SK-N-SH (cell line): Measurements from ENCODE around the gene OTUD1. TPM values are rescaled to one million over a fixed set of nuclear protein-coding genes. Genes with fewer than 3 reads are reported as not detected.

Experiments
- CTCF ChIA-PET: fragments of 300-600, 350-600 bp; formaldehyde crosslinking; extraction: SDS; loops from one replicate; lab custom pipeline; 2021; lab: Yijun Ruan, JAX
- POLR2A ChIA-PET: fragments of 350-600 bp; sonication (Branson Sonifier 250); formaldehyde crosslinking; extraction: SDS; loops from one replicate; lab custom pipeline; 2020; ENCODE audit warnings: antibody characterized with exemption, inconsistent platforms; lab: Yijun Ruan, JAX
- DNase-seq: peaks from one replicate; pipeline ENCODE4 v3.0.0; 2012
- H2AFZ ChIP-seq: fragments of 200-600 bp; sonication (generic); 2 replicates; pipeline ENCODE4 v1.8.1; 2016; ENCODE audit warnings: antibody characterized with exemption, mild to moderate bottlenecking, low read depth
- H3F3A ChIP-seq: fragments of 200-600 bp; sonication (generic); replicated peaks from 2 replicates; pipeline ENCODE3; 2016; ENCODE audit warnings: antibody characterized with exemption, mild to moderate bottlenecking; ENCODE audit not compliant: insufficient read depth
- H3K27ac ChIP-seq, 2 experiments: fragments of 200-500 bp in 1 of 2; fragments of 200-600 bp in 1 of 2; sonication (Bioruptor generic) in 1 of 2; sonication (generic), shearing (Covaris generic) in 1 of 2; 2 replicates each; pipeline versions ENCODE4 v1.5.1 to v1.6.1; 2014 to 2016; ENCODE audit warnings: low read depth in 2 of 2, inconsistent platforms in 1 of 2, low read length in 1 of 2, mild to moderate bottlenecking in 1 of 2, mixed read lengths in 1 of 2
- H3K27me3 ChIP-seq: fragments of 200-600 bp; sonication (generic), shearing (Covaris generic); 2 replicates; pipeline ENCODE4 v1.6.1; 2016; ENCODE audit warnings: mixed run types; ENCODE audit not compliant: insufficient read depth
- H3K36me3 ChIP-seq, 2 experiments: fragments of 200-500 bp in 1 of 2; fragments of 200-600 bp in 1 of 2; sonication (Bioruptor generic) in 1 of 2; sonication (generic) in 1 of 2; replicated peaks in 1 of 2; 2 replicates each; pipeline versions ENCODE3 to v1.5.1; 2014 to 2016; ENCODE audit warnings: low read length in 1 of 2, mild to moderate bottlenecking in 1 of 2; ENCODE audit not compliant: insufficient read depth in 2 of 2, control insufficient read depth in 1 of 2
- H3K4me1 ChIP-seq, 2 experiments: fragments of 200-500 bp in 1 of 2; fragments of 200-600 bp in 1 of 2; sonication (Bioruptor generic) in 1 of 2; sonication (generic), shearing (Covaris generic) in 1 of 2; 2 replicates each; pipeline versions ENCODE4 v1.5.1 to v1.6.1; 2014 to 2016; ENCODE audit warnings: low read depth in 1 of 2, low read length in 1 of 2, mixed run types in 1 of 2; ENCODE audit not compliant: insufficient read depth in 2 of 2, control insufficient read depth in 1 of 2
- H3K4me2 ChIP-seq: fragments of 200-600 bp; sonication (generic), shearing (Covaris generic); 2 replicates; pipeline ENCODE4 v1.6.1; 2017; ENCODE audit warnings: mixed run types
- H3K4me3 ChIP-seq, 2 experiments: fragments of 200-500 bp in 1 of 2; fragments of 200-600 bp in 1 of 2; sonication (Bioruptor generic) in 1 of 2; sonication (generic), shearing (Covaris generic) in 1 of 2; 2 replicates each; pipeline versions ENCODE4 v1.5.1 to v1.8.1; 2014 to 2016; ENCODE audit warnings: low read depth in 2 of 2, inconsistent platforms in 1 of 2, low read length in 1 of 2, mild to moderate bottlenecking in 1 of 2, mixed read lengths in 1 of 2, moderate library complexity in 1 of 2
- H3K79me2 ChIP-seq: fragments of 200-600 bp; sonication (generic); 2 replicates; pipeline ENCODE4 v1.8.1; 2017; ENCODE audit warnings: mild to moderate bottlenecking; ENCODE audit not compliant: insufficient read depth
- H3K9ac ChIP-seq: fragments of 200-600 bp; sonication (generic); 2 replicates; pipeline ENCODE4 v1.6.1; 2017; ENCODE audit warnings: mixed run types
- H3K9me2 ChIP-seq: fragments of 200-600 bp; sonication (generic); 2 replicates; pipeline ENCODE4 v1.6.1; 2017; ENCODE audit warnings: mixed run types
- H3K9me3 ChIP-seq: fragments of 200-600 bp; sonication (generic); 2 replicates; pipeline ENCODE4 v1.6.1; 2017; ENCODE audit warnings: mixed run types, mild to moderate bottlenecking, moderate library complexity
- H4K20me1 ChIP-seq: fragments of 200-600 bp; sonication (generic); 2 replicates; pipeline ENCODE4 v1.6.1; 2017; ENCODE audit warnings: mild to moderate bottlenecking, mixed run types; ENCODE audit not compliant: insufficient read depth
- CHD2 ChIP-seq: fragments of 150-350 bp; IDR thresholded peaks from 2 replicates; pipeline ENCODE4 v1.6.1; 2018; ENCODE audit warnings: low read length; ENCODE audit not compliant: partially characterized antibody
- EZH2phosphoT487 ChIP-seq: fragments of 200-600 bp; sonication (generic); IDR thresholded peaks from 2 replicates; pipeline ENCODE4 v1.6.1; 2017; ENCODE audit warnings: low read depth, mixed run types, mild to moderate bottlenecking, antibody characterized with exemption, moderate library complexity, borderline replicate concordance
- FOXJ3 ChIP-seq: sonication (generic); formaldehyde crosslinking; IDR thresholded peaks from 2 replicates; pipeline ENCODE4 v1.5.1; 2020; ENCODE audit warnings: mild to moderate bottlenecking, missing genetic modification reagents
- GATA2 ChIP-seq: sonication (generic); formaldehyde crosslinking; IDR thresholded peaks from 2 replicates; pipeline ENCODE4 v1.5.0; 2020; ENCODE audit warnings: mild to moderate bottlenecking, missing genetic modification reagents
- JUND ChIP-seq: IDR thresholded peaks from 2 replicates; pipeline ENCODE4 v1.4.0; 2012
- MEF2A ChIP-seq: IDR thresholded peaks from 2 replicates; pipeline ENCODE4 v1.4.0; 2012; ENCODE audit warnings: low read depth, borderline replicate concordance
- MXI1 ChIP-seq: IDR thresholded peaks from 2 replicates; pipeline ENCODE4 v1.6.1; 2012; ENCODE audit warnings: mild to moderate bottlenecking, low read depth, low read length, improper control_type of control experiment
- NFIC ChIP-seq: IDR thresholded peaks from 2 replicates; pipeline ENCODE4 v1.4.0; 2012; ENCODE audit warnings: borderline replicate concordance
- NRF1 ChIP-seq: IDR thresholded peaks from 2 replicates; pipeline ENCODE4 v1.6.1; 2012; ENCODE audit warnings: low read depth, mild to moderate bottlenecking, low read length
- RAD21 ChIP-seq: IDR thresholded peaks from 2 replicates; pipeline ENCODE4 v1.6.1; 2012; ENCODE audit warnings: mild to moderate bottlenecking, low read length
- SMC3 ChIP-seq: IDR thresholded peaks from 2 replicates; pipeline ENCODE4 v1.6.1; 2012; ENCODE audit warnings: low read depth, low read length, improper control_type of control experiment
- TAF1 ChIP-seq: IDR thresholded peaks from 2 replicates; pipeline ENCODE4 v1.6.1; 2012; ENCODE audit warnings: low read depth, mild to moderate bottlenecking, low read length, moderate library complexity, borderline replicate concordance
- TCF12 ChIP-seq: IDR thresholded peaks from 2 replicates; pipeline ENCODE4 v1.4.0; 2012
- YY1 ChIP-seq: IDR thresholded peaks from 2 replicates; pipeline ENCODE4 v1.4.0; 2012; ENCODE audit warnings: low read depth, mild to moderate bottlenecking
- WGBS: methylation state at CpG from one replicate; pipeline ENCODE4 v1.1.6; 2017; ENCODE audit warnings: low lambda C conversion rate; 5-methylcytosine and 5-hydroxymethylcytosine counted together
- polyA plus RNA-seq, 3 experiments: library from polyadenylated mRNA; depleted of rRNA; stranded (reverse); fragments of >200 nt; gene quantifications; 2 replicates each; pipeline ENCODE4 v1.2.3, GENCODE V29; 2012
- TF ChIP-seq, protein P1 (sequence below): IDR thresholded peaks from 2 replicates; pipeline ENCODE4 v1.4.0; 2012; ENCODE audit warnings: low read depth, borderline replicate concordance
- TF ChIP-seq, protein P2 (sequence below): IDR thresholded peaks from 2 replicates; pipeline ENCODE4; 2012
- TF ChIP-seq, protein P3 (sequence below): IDR thresholded peaks from 2 replicates; pipeline ENCODE4 v1.4.0; 2012; ENCODE audit warnings: low read depth

The OTUD1 gene
- polyA plus RNA-seq, 1 of the 3 experiments (the other 2 are of a cell fraction): 8.5 TPM

DNA sequence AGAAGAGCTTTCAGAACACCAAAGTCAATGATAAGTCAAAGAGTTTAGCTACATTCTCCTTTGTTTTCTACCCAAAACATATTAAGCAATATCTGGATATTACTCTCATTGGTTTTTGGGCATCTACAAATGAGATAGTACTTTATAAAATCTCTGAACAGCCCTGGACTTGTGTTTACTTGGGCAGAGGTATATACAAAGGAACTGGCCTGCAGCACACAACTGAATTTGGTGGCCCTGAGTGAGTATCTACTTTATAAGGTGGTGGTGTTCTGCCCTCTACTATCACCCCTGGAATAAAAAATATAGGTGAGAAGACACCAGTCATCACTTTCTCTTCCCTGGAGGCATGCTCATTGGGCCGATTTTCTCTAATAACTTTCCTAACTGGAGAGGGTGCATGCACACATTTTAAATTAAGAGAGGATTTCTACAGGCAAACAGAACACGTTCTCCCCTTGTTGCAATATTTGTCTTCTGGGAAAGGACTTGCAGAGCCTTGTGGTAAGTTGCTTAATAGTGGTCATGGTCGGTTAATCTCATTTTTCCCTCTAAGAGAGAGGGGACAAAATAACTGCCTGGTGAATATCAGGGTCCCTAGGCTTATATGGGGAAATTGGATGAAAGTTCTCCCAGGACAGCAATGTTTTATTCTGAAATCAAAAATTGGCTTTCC, 41.1 kb downstream of the OTUD1 start:
- no peak for DNase-seq
- POLR2A ChIA-PET: no interaction called here
- Histone ChIP-seq H3F3A (no peaks in the 10 kb centered on the region), H3K27ac (no peak overlapping the region), H3K36me3 (no peaks in the 10 kb centered on the region), H3K9ac (no peak overlapping the region), H3K4me1 (no peaks in the 10 kb centered on the region), H3K79me2 (no peaks in the 10 kb centered on the region), H2AFZ (no peak overlapping the region), H3K9me2 (no peaks in the 10 kb centered on the region), H4K20me1 (no peaks in the 10 kb centered on the region), H3K9me3 (no peaks in the 10 kb centered on the region), H3K27me3 (no peaks in the 10 kb centered on the region), H3K4me3 (no peak overlapping the region)
- WGBS: 24% methylated on average over 3 of the region's 3 CpGs
- CTCF ChIA-PET: no interaction called here
- TF ChIP-seq JUND (no peak), MXI1 (no peak), CHD2 (no peak), EZH2phosphoT487 (no peak), TAF1 (no peak)
- TF ChIP-seq, all 33 proteins: peak for 0
- H3K4me2 ChIP-seq: no peak overlapping the region

- Histone ChIP-seq H3K4me3 (no peak overlapping the region), H3K9me3 (no peaks in the 10 kb centered on the region), H3K9ac (no peak overlapping the region), H3K4me2 (no peak overlapping the region), H3F3A (no peaks in the 10 kb centered on the region), H3K79me2 (no peaks in the 10 kb centered on the region), H3K4me1 (no peaks in the 10 kb centered on the region), H2AFZ (no peak overlapping the region), H3K27ac (no peak overlapping the region), H4K20me1 (no peaks in the 10 kb centered on the region), H3K36me3 (no peaks in the 10 kb centered on the region), H3K9me2 (no peaks in the 10 kb centered on the region), H3K27me3 (no peaks in the 10 kb centered on the region)
- TF ChIP-seq, protein P1, sequence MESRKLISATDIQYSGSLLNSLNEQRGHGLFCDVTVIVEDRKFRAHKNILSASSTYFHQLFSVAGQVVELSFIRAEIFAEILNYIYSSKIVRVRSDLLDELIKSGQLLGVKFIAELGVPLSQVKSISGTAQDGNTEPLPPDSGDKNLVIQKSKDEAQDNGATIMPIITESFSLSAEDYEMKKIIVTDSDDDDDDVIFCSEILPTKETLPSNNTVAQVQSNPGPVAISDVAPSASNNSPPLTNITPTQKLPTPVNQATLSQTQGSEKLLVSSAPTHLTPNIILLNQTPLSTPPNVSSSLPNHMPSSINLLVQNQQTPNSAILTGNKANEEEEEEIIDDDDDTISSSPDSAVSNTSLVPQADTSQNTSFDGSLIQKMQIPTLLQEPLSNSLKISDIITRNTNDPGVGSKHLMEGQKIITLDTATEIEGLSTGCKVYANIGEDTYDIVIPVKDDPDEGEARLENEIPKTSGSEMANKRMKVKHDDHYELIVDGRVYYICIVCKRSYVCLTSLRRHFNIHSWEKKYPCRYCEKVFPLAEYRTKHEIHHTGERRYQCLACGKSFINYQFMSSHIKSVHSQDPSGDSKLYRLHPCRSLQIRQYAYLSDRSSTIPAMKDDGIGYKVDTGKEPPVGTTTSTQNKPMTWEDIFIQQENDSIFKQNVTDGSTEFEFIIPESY: no peak
- TF ChIP-seq, protein P2, sequence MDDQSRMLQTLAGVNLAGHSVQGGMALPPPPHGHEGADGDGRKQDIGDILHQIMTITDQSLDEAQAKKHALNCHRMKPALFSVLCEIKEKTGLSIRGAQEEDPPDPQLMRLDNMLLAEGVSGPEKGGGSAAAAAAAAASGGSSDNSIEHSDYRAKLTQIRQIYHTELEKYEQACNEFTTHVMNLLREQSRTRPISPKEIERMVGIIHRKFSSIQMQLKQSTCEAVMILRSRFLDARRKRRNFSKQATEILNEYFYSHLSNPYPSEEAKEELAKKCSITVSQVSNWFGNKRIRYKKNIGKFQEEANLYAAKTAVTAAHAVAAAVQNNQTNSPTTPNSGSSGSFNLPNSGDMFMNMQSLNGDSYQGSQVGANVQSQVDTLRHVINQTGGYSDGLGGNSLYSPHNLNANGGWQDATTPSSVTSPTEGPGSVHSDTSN: no peak
- TF ChIP-seq, protein P3, sequence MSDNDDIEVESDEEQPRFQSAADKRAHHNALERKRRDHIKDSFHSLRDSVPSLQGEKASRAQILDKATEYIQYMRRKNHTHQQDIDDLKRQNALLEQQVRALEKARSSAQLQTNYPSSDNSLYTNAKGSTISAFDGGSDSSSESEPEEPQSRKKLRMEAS: no peak
- TF ChIP-seq FOXJ3: no peak
- no peak for TF ChIP-seq MEF2A
- no peak for TF ChIP-seq NRF1
- TF ChIP-seq MXI1: no peak
- TF ChIP-seq JUND: no peak
- TF ChIP-seq TCF12: no peak
- no peak for TF ChIP-seq RAD21
- no peak for TF ChIP-seq YY1
- no peak for TF ChIP-seq EZH2phosphoT487
- TF ChIP-seq NFIC: no peak
- no peak for TF ChIP-seq SMC3
- no peak for TF ChIP-seq GATA2 (CRISPR knock-in tag)
- DNase-seq: no peak
- ChIA-PET CTCF (interaction anchor here (1.8 kb wide), 1 partner anchor 9 kb away, joined by 7 read pairs; no protein-coding TSS in a partner anchor), POLR2A (no interaction called here)
- WGBS: 37% methylated on average over 3 of the region's 3 CpGs
Observed at GRCh38 chr10:23481363-23481961, 42.6 kb downstream of the OTUD1 start.
